NCI-H446 treated with DMSO at 0.1 percent for 48 hours (cell line): Measurements from ENCODE around the gene CDKL4.
"Not testable (repeated sequence)": the region's sequence is repeated elsewhere in the genome, so short reads cannot be mapped to it uniquely, and the experiment has no call there.

Experiments
- DNase-seq: peaks from one replicate; lab custom pipeline; 2025; lab: John Stamatoyannopoulos, UW

CDKL4 gene

GRCh38 chr2:39228413-39229209 is 15.2 kb downstream of the CDKL4 start:
- no peak for DNase-seq

- peak; percentile 25 for DNase-seq
These were observed 15.9 kb downstream of the CDKL4 start for GRCh38 chr2:39227628-39228412.

- DNase-seq, result no peak
These were observed 18.2 kb downstream of the CDKL4 start for GRCh38 chr2:39225567-39225966.

GRCh38 chr2:39223909-39224308 is 19.9 kb downstream of the CDKL4 start:
- no peak for DNase-seq

GRCh38 chr2:39221459-39221858 is 22.3 kb downstream of the CDKL4 start:
- no peak for DNase-seq

- no peak for DNase-seq
These were observed 23.6 kb downstream of the CDKL4 start for GRCh38 chr2:39220136-39220535.

GRCh38 chr2:39218391-39218790 is 25.4 kb downstream of the CDKL4 start:
- no peak for DNase-seq

GRCh38 chr2:39217192-39217550 is 26.6 kb downstream of the CDKL4 start:
- DNase-seq, result no peak

- no peak for DNase-seq
These were observed 27.2 kb downstream of the CDKL4 start for GRCh38 chr2:39216346-39217191.

- DNase-seq, result no peak
These were observed 28.2 kb downstream of the CDKL4 start for GRCh38 chr2:39215545-39215944.

- no peak for DNase-seq
These were observed 30.8 kb downstream of the CDKL4 start for GRCh38 chr2:39213015-39213414.

GRCh38 chr2:39210846-39211245 is 32.9 kb downstream of the CDKL4 start:
- DNase-seq, result no peak

GRCh38 chr2:39203382-39203781 is 40.4 kb downstream of the CDKL4 start:
- DNase-seq, result no peak

GRCh38 chr2:39202639-39203369 is 41.0 kb downstream of the CDKL4 start:
- no peak for DNase-seq

- not testable (repeated sequence) for DNase-seq
These were observed 46.8 kb downstream of the CDKL4 start for GRCh38 chr2:39197003-39197402.

- no peak for DNase-seq
These were observed 49.1 kb downstream of the CDKL4 start for GRCh38 chr2:39194686-39195085.

GRCh38 chr2:39188960-39189494 is 54.7 kb downstream of the CDKL4 start:
- no peak for DNase-seq

GRCh38 chr2:39183673-39184072 is 60.1 kb downstream of the CDKL4 start:
- DNase-seq, result no peak

GRCh38 chr2:39181297-39181696 is 62.5 kb downstream of the CDKL4 start:
- no peak for DNase-seq

GRCh38 chr2:39179974-39180960 is 63.5 kb downstream of the CDKL4 start:
- no peak for DNase-seq
